DOHH2 (cell line): ENCODE data around the gene SMR3B.

Source experiments
- EZH2phosphoT487 ChIP-seq: fragments of 200-600 bp; sonication (generic); IDR thresholded peaks from 2 replicates; pipeline ENCODE4 v1.6.1; 2017; ENCODE audit warnings: borderline replicate concordance, mild to moderate bottlenecking, antibody characterized with exemption, low read length, moderate library complexity, mixed read lengths
- TF ChIP-seq, protein P1 (sequence below): fragments of 200-600 bp; sonication (generic); IDR thresholded peaks from one replicate; pipeline ENCODE4 v1.5.1; 2014; ENCODE audit warnings: antibody characterized with exemption, mild to moderate bottlenecking, low read depth, low read length; ENCODE audit not compliant: poor library complexity, severe bottlenecking

- TF ChIP-seq, protein P1, sequence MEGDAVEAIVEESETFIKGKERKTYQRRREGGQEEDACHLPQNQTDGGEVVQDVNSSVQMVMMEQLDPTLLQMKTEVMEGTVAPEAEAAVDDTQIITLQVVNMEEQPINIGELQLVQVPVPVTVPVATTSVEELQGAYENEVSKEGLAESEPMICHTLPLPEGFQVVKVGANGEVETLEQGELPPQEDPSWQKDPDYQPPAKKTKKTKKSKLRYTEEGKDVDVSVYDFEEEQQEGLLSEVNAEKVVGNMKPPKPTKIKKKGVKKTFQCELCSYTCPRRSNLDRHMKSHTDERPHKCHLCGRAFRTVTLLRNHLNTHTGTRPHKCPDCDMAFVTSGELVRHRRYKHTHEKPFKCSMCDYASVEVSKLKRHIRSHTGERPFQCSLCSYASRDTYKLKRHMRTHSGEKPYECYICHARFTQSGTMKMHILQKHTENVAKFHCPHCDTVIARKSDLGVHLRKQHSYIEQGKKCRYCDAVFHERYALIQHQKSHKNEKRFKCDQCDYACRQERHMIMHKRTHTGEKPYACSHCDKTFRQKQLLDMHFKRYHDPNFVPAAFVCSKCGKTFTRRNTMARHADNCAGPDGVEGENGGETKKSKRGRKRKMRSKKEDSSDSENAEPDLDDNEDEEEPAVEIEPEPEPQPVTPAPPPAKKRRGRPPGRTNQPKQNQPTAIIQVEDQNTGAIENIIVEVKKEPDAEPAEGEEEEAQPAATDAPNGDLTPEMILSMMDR, result no peak
- TF ChIP-seq EZH2phosphoT487, result no peak
Observed at GRCh38 chr4:70399319-70399718, 16.4 kb downstream of the SMR3B start.
